ENCODE measurements around the gene RDH13. TPM values are rescaled to one million over a fixed set of nuclear protein-coding genes. Genes with fewer than 3 reads are reported as not detected.

RDH13 gene
- total RNA-seq, 4 donors from 2014 or later, result 10.0 to 15.6 (median 13.9) TPM

DNA sequence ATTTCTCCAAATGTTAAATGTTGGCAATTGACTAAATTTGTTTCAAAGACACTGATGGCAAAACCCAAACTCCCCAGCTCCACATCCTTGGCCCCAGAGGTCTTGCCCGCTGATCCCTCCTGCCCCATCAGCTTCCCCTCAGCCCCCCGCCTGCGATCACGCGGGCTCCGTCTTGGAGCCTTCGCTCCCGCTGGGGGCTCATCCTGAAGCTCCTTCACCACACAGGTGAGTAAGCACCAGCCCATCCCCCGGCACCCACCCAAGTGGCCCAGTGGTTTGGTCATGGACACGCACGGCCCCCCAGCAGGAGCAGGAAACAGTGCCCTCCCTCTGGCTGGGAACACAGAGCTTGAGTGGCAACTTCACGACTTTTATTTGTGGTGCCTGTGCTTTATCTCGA is 27.6 kb upstream of the RDH13 start:
- TF ChIP-seq EP300 (IDR thresholded peaks at IDR 0.05) (no peak), POLR2A (IDR thresholded peaks at IDR 0.05) (no peak), POLR2AphosphoS5 (IDR thresholded peaks at IDR 0.05) (no peak)
- TF ChIP-seq, protein P1, sequence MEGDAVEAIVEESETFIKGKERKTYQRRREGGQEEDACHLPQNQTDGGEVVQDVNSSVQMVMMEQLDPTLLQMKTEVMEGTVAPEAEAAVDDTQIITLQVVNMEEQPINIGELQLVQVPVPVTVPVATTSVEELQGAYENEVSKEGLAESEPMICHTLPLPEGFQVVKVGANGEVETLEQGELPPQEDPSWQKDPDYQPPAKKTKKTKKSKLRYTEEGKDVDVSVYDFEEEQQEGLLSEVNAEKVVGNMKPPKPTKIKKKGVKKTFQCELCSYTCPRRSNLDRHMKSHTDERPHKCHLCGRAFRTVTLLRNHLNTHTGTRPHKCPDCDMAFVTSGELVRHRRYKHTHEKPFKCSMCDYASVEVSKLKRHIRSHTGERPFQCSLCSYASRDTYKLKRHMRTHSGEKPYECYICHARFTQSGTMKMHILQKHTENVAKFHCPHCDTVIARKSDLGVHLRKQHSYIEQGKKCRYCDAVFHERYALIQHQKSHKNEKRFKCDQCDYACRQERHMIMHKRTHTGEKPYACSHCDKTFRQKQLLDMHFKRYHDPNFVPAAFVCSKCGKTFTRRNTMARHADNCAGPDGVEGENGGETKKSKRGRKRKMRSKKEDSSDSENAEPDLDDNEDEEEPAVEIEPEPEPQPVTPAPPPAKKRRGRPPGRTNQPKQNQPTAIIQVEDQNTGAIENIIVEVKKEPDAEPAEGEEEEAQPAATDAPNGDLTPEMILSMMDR (IDR thresholded peaks at IDR 0.05), result no peak
- Histone ChIP-seq H3K27ac (no peak overlapping the region), H3K4me1 (peaks cover 0 to 43% (median 19%) of the 10 kb centered on the region in 3 donors), H3K4me3 (no peak overlapping the region), H3K27me3 (peaks cover 12% of the 10 kb centered on the region), H3K9me3 (no peaks in the 10 kb centered on the region), H3K36me3 (peaks cover 0 to 53% of the 10 kb centered on the region in 2 donors)
- WGBS, 2 donors (ENCODE audit: low coverage in 1 of 2), result no CpG with 5 or more reads among the region's 13 CpGs
- ATAC-seq, result no peak

DNA sequence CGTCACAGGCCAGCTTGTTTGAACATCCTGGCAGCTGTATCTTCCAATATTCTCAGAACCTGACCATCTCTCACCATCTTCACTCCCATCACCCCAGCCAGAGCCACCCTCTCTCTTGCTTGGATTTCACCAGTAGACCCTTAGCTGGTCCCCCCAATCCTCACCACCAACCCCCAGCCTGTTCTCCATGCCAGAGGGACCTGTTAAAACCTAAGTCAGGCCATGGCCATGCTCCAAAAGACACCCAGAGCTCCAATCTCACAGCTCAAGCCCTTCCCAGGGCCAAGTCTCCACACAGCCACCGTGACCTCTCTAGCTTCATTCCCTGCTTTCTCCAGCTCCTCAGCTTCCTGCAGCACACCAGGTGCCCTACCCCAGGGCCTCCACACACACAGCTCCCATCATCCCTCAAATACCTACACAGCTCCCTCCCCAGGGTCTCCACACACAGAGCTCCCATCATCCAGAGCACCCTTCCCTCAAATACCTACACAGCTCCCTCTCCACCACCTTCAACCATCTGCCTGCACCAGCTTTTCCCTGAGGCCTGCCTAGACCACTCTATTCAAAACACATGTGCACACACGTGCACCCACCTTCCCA is 26.5 kb upstream of the RDH13 start:
- TF ChIP-seq POLR2AphosphoS5 (IDR thresholded peaks at IDR 0.05) (no peak), POLR2A (IDR thresholded peaks at IDR 0.05) (no peak), EP300 (IDR thresholded peaks at IDR 0.05) (no peak)
- TF ChIP-seq, protein P1 (IDR thresholded peaks at IDR 0.05), result no peak
- Histone ChIP-seq H3K4me1 (peaks cover 0 to 43% (median 19%) of the 10 kb centered on the region in 3 donors), H3K27ac (peak overlapping the region in 2 of 4 donors; percentile 51 to 60), H3K27me3 (peaks cover 24% of the 10 kb centered on the region), H3K36me3 (peaks cover 0 to 42% of the 10 kb centered on the region in 2 donors), H3K9me3 (no peaks in the 10 kb centered on the region), H3K4me3 (no peak overlapping the region)
- ATAC-seq, result no peak
- 71 to 75% methylated on average over 2 to 3 of the region's 3 CpGs for WGBS, 2 donors (ENCODE audit: low coverage in 1 of 2)

DNA sequence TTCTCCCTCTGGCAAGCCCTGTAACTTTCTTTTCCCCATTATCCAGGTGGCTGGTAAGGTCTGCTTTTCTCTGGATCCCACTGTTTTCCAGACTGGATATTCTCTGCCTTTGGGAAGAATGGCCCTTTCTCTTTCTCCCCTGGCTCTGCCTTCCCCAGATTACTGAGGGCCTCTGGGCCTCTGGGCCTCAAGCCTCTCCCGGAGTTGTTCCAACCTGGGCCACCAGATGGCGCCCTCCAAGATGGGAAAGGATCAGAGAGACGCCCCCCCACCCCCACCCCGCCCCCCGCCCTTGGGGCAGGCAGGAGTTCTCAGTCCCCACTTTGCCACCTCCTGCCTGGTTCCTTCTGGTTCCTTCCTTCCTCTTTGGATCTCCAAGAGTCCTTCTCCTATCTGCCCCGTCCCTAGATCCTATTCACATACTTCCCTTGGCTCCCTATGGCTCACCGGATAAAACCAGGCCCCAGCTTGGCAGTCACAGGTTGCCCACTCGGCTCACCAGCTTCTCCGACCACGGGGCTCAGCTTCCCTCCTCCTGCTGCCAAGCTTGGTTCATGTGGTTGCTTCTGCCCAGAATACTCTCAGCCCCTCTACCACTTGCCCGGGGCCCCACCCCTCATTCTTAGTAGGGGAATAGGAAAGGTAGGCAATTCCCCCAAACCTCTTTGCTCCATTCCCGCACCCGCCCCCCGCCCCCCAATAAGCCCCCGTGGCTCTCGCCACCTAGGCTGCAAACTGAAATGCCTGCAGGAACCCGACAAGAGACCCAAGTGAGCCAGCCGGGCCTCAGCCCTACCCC is 25.8 kb upstream of the RDH13 start:
- ATAC-seq, result no peak
- peak overlapping the region in 3 of 4 donors; percentile 51 to 65 (median 60) for H3K27ac ChIP-seq
- H3K9me3 ChIP-seq, result no peaks in the 10 kb centered on the region
- H3K27me3 ChIP-seq, result peaks cover 31% of the 10 kb centered on the region
- TF ChIP-seq, protein P1 (IDR thresholded peaks at IDR 0.05), result peak in 3 of 4 experiments; percentile 41 to 93 (median 52)
- TF ChIP-seq POLR2AphosphoS5 (IDR thresholded peaks at IDR 0.05), result no peak
- 46 to 47% methylated on average over 4 to 7 of the region's 18 CpGs for WGBS, 2 donors (ENCODE audit: low coverage in 1 of 2)
- H3K4me3 ChIP-seq, result no peak overlapping the region
- peaks cover 0 to 39% of the 10 kb centered on the region in 2 donors for H3K36me3 ChIP-seq
- peaks cover 0 to 39% (median 19%) of the 10 kb centered on the region in 3 donors for H3K4me1 ChIP-seq

DNA sequence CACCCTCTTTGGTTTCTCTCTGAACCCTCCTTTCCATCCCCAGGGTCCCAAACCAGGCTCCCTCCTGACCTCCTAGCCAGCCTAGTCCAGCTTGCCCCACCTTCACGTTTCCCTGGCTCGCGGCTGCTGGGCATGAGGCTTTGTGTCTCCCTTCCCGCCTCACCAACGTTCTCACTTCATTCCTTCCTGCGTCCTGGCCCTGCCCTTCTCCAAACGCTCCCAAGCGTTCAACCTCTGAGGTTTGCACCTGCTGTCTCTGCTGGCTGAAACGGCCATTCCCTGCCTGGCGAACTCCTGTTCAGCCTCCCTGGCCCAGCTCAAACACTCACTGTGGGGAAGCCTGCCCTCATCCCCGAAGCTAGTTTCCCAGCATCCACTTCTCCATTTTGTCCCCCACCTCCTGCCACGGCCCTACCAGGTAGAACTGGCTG is 25.1 kb upstream of the RDH13 start:
- WGBS, 2 donors (ENCODE audit: low coverage in 1 of 2), result 66 to 74% methylated on average over 12 of the region's 12 CpGs
- H3K27me3 ChIP-seq, result peaks cover 38% of the 10 kb centered on the region

More for the DNA sequence above, 25.1 kb upstream of the RDH13 start:
- H3K4me1 ChIP-seq, result peaks cover 0 to 39% (median 19%) of the 10 kb centered on the region in 3 donors
- peaks cover 0 to 37% of the 10 kb centered on the region in 2 donors for H3K36me3 ChIP-seq
- TF ChIP-seq POLR2AphosphoS5 (IDR thresholded peaks at IDR 0.05) (no peak), EP300 (IDR thresholded peaks at IDR 0.05) (no peak), POLR2A (IDR thresholded peaks at IDR 0.05) (no peak)
- TF ChIP-seq, protein P1 (IDR thresholded peaks at IDR 0.05), result no peak
- no peaks in the 10 kb centered on the region for H3K9me3 ChIP-seq
- H3K4me3 ChIP-seq, result peak overlapping the region in 1 of 2 donors; percentile 53
- no peak for ATAC-seq
- peak overlapping the region in 3 of 4 donors; percentile 51 to 65 (median 60) for H3K27ac ChIP-seq
